Breast epithelium (tissue), 4 donors: ENCODE measurements around the gene ANXA2R. TPM values are rescaled to one million over a fixed set of nuclear protein-coding genes. Genes with fewer than 3 reads are reported as not detected.
"Not testable (repeated sequence)": the region's sequence is repeated elsewhere in the genome, so short reads cannot be mapped to it uniquely, and the experiment has no call there.

Source experiments
- DNase-seq, 2 donors: peaks; one replicate each; pipeline ENCODE4 v3.0.0-alpha.2; 2019; ENCODE audit warnings: low spot score in 2 of 2
- H3K27ac ChIP-seq, 2 donors: fragments of 200-600 bp; sonication (generic) in 1 of 2; one replicate each; pipeline ENCODE4 v1.5.1; 2016 to 2019; ENCODE audit warnings: mild to moderate bottlenecking in 1 of 2
- H3K27me3 ChIP-seq, 2 donors: fragments of 200-600 bp; sonication (generic) in 1 of 2; one replicate each; pipeline versions ENCODE4 v1.5.1 to v1.6.0; 2017 to 2019; ENCODE audit warnings: control low read depth in 1 of 2, mild to moderate bottlenecking in 1 of 2
- H3K36me3 ChIP-seq: fragments of 200-600 bp; one replicate; pipeline ENCODE4 v1.5.1; 2019
- H3K4me1 ChIP-seq, 2 donors: fragments of 200-600 bp; sonication (generic); one replicate each; pipeline ENCODE4 v1.5.1; 2016 to 2019; ENCODE audit warnings: control low read depth in 1 of 2
- H3K4me3 ChIP-seq, 3 donors: fragments of 200-600 bp; sonication (generic); 1 replicate in 2 of 3; 2 replicates in 1 of 3; pipeline ENCODE4 v1.5.1; 2016 to 2019; ENCODE audit warnings: mild to moderate bottlenecking in 3 of 3, moderate library complexity in 2 of 3
- H3K9me3 ChIP-seq, 2 donors: fragments of 200-600 bp; sonication (generic) in 1 of 2; one replicate each; pipeline ENCODE4 v1.5.1; 2016 to 2019; ENCODE audit warnings: control low read depth in 1 of 2
- CTCF ChIP-seq, 3 donors: fragments of 450-650 bp; IDR thresholded peaks; one replicate each; pipeline ENCODE4 v1.5.1; 2016 to 2017; ENCODE audit warnings: antibody characterized with exemption in 3 of 3, mild to moderate bottlenecking in 3 of 3, moderate library complexity in 3 of 3
- POLR2A ChIP-seq: fragments of 450-650 bp; IDR thresholded peaks from one replicate; pipeline ENCODE4 v1.6.1; 2016; ENCODE audit warnings: antibody characterized with exemption, mild to moderate bottlenecking, moderate library complexity
- POLR2AphosphoS5 ChIP-seq, 3 donors: sonication (generic); formaldehyde crosslinking; IDR thresholded peaks; one replicate each; pipeline ENCODE4 v1.6.1; 2017; ENCODE audit warnings: antibody characterized with exemption in 3 of 3
- intact Hi-C: fragments of 100-400 bp; cut with DNase I; formaldehyde crosslinking; loops from one replicate; pipeline ENCODE4 v1.15.1; 2023; ENCODE audit warnings: low total_unique reads
- total RNA-seq, 3 donors: library from RNA; depleted of rRNA; stranded (reverse); fragments of >200 nt; gene quantifications; one replicate each; pipeline ENCODE4 v1.1.0, GENCODE V29; 2016

Gene ANXA2R
- total RNA-seq, 3 donors from 2014 or later = 3.2 to 5.4 (median 4.6) TPM

GRCh38 chr5:43033841-43034590 is 6.1 kb downstream of the ANXA2R start:
- H3K4me1 ChIP-seq = no peaks in the 10 kb centered on the region
- H3K36me3 ChIP-seq = no peaks in the 10 kb centered on the region
- intact Hi-C loops = no loop called here
- DNase-seq = no peak
- no peaks in the 10 kb centered on the region for H3K27me3 ChIP-seq
- peak overlapping the region; percentile 17 to 52 (median 21) for H3K4me3 ChIP-seq
- TF ChIP-seq POLR2A (no peak), CTCF (IDR thresholded peaks at IDR 0.05) (no peak), POLR2AphosphoS5 (IDR thresholded peaks at IDR 0.05) (no peak)
- peaks cover 0 to 3% of the 10 kb centered on the region in 2 donors for H3K9me3 ChIP-seq
- H3K27ac ChIP-seq = peak overlapping the region; percentile 21 to 79

- Histone ChIP-seq H3K36me3 (no peaks in the 10 kb centered on the region), H3K27me3 (no peaks in the 10 kb centered on the region), H3K9me3 (no peaks in the 10 kb centered on the region), H3K4me1 (no peaks in the 10 kb centered on the region), H3K4me3 (no peak overlapping the region), H3K27ac (no peak overlapping the region)
- no peak for DNase-seq
- TF ChIP-seq POLR2A (no peak), POLR2AphosphoS5 (IDR thresholded peaks at IDR 0.05) (no peak), CTCF (IDR thresholded peaks at IDR 0.05) (no peak)
- intact Hi-C loops = no loop called here
Observed at GRCh38 chr5:43027054-43027785, 12.9 kb downstream of the ANXA2R start.

- H3K4me3 ChIP-seq, H3K27me3 ChIP-seq, intact Hi-C loops, H3K9me3 ChIP-seq, H3K4me1 ChIP-seq, H3K36me3 ChIP-seq, DNase-seq, H3K27ac ChIP-seq: not testable (repeated sequence)
Observed at GRCh38 chr5:43025184-43025950, 14.8 kb downstream of the ANXA2R start.

GRCh38 chr5:43024217-43024616 is 15.9 kb downstream of the ANXA2R start:
- no peak for DNase-seq
- H3K4me1 ChIP-seq = no peaks in the 10 kb centered on the region
- H3K27ac ChIP-seq = no peak overlapping the region
- no peaks in the 10 kb centered on the region for H3K36me3 ChIP-seq
- peaks cover 0 to 5% of the 10 kb centered on the region in 2 donors for H3K27me3 ChIP-seq
- TF ChIP-seq POLR2AphosphoS5 (IDR thresholded peaks at IDR 0.05) (no peak), CTCF (IDR thresholded peaks at IDR 0.05) (no peak), POLR2A (no peak)
- H3K4me3 ChIP-seq = no peak overlapping the region
- no peaks in the 10 kb centered on the region for H3K9me3 ChIP-seq
- intact Hi-C loops = no loop called here

GRCh38 chr5:43021151-43021550 is 19.0 kb downstream of the ANXA2R start:
- no peak for DNase-seq
- peaks cover 0 to 16% of the 10 kb centered on the region in 2 donors for H3K27me3 ChIP-seq
- no peaks in the 10 kb centered on the region for H3K9me3 ChIP-seq
- no peaks in the 10 kb centered on the region for H3K36me3 ChIP-seq
- H3K4me1 ChIP-seq = no peaks in the 10 kb centered on the region
- intact Hi-C loops = no loop called here
- no peak overlapping the region for H3K27ac ChIP-seq
- TF ChIP-seq POLR2AphosphoS5 (IDR thresholded peaks at IDR 0.05) (no peak), POLR2A (no peak), CTCF (IDR thresholded peaks at IDR 0.05) (no peak)
- H3K4me3 ChIP-seq = no peak overlapping the region
